Astrocyte (in vitro differentiated cells and primary cell): ENCODE data around the gene TMEM196. TPM values are rescaled to one million over a fixed set of nuclear protein-coding genes. Genes with fewer than 3 reads are reported as not detected.
A peak's percentile ranks its signal among the peaks of the same experiment; 100 is the strongest.

Source experiments
- DNase-seq: peaks from one replicate; pipeline ENCODE4 v3.0.0-alpha.2; 2010; ENCODE audit warnings: low read depth
- FAIRE-seq: peaks from 2 replicates; lab custom pipeline; 2011; peaks lifted over from hg19 to GRCh38; lab: Jason Lieb, UNC
- H2AFZ ChIP-seq: 2 replicates; pipeline ENCODE4 v1.6.0; 2012; ENCODE audit warnings: low read depth, low read length, inconsistent platforms
- H3K27ac ChIP-seq: 2 replicates; pipeline ENCODE4 v1.5.1; 2011; ENCODE audit warnings: low read depth, low read length, inconsistent platforms
- H3K27me3 ChIP-seq: 2 replicates; pipeline ENCODE4 v1.6.0; 2011; ENCODE audit warnings: low read length, inconsistent platforms; ENCODE audit not compliant: insufficient read depth
- H3K36me3 ChIP-seq: 2 replicates; pipeline ENCODE4 v1.5.1; 2011; ENCODE audit warnings: low read length, inconsistent platforms; ENCODE audit not compliant: insufficient read depth
- H3K4me1 ChIP-seq: 2 replicates; pipeline ENCODE4 v1.5.1; 2011; ENCODE audit warnings: low read length, inconsistent platforms; ENCODE audit not compliant: insufficient read depth
- H3K4me2 ChIP-seq: 2 replicates; pipeline ENCODE4 v1.6.0; 2012; ENCODE audit warnings: low read length, inconsistent platforms
- H3K4me3 ChIP-seq: 2 replicates; pipeline ENCODE4 v1.5.1; 2011; ENCODE audit warnings: low read depth, mild to moderate bottlenecking, low read length, inconsistent platforms; ENCODE audit not compliant: insufficient read depth
- H3K79me2 ChIP-seq: 2 replicates; pipeline ENCODE4 v1.6.0; 2012; ENCODE audit warnings: mild to moderate bottlenecking, low read length, inconsistent platforms; ENCODE audit not compliant: insufficient read depth
- H3K9ac ChIP-seq: 2 replicates; pipeline ENCODE4 v1.6.0; 2012; ENCODE audit warnings: mild to moderate bottlenecking, low read length, inconsistent platforms
- H3K9me3 ChIP-seq: 2 replicates; pipeline ENCODE4 v1.5.1; 2012; ENCODE audit warnings: low read depth, mild to moderate bottlenecking, low read length, inconsistent platforms; ENCODE audit not compliant: insufficient read depth
- H4K20me1 ChIP-seq: 2 replicates; pipeline ENCODE4 v1.6.0; 2012; ENCODE audit warnings: low read length, inconsistent platforms; ENCODE audit not compliant: insufficient read depth
- H3K27ac Mint-ChIP-seq: one replicate; pipeline ENCODE4 v1.8.0; 2021; ENCODE audit warnings: mild to moderate bottlenecking, mixed read lengths; ENCODE audit not compliant: unreplicated experiment
- H3K27me3 Mint-ChIP-seq: one replicate; pipeline ENCODE4 v1.8.0; 2021; ENCODE audit warnings: low read depth, mixed read lengths; ENCODE audit not compliant: unreplicated experiment
- H3K36me3 Mint-ChIP-seq: one replicate; pipeline ENCODE4 v1.8.0; 2021; ENCODE audit warnings: low read depth, mixed read lengths; ENCODE audit not compliant: unreplicated experiment
- H3K4me1 Mint-ChIP-seq: one replicate; pipeline ENCODE4 v1.8.0; 2021; ENCODE audit warnings: low read depth, mixed read lengths; ENCODE audit not compliant: unreplicated experiment
- H3K4me3 Mint-ChIP-seq: one replicate; pipeline ENCODE4 v1.8.0; 2021; ENCODE audit warnings: mild to moderate bottlenecking, moderate library complexity, mixed read lengths; ENCODE audit not compliant: unreplicated experiment
- H3K9me3 Mint-ChIP-seq: one replicate; pipeline ENCODE4 v1.8.0; 2021; ENCODE audit warnings: mild to moderate bottlenecking, mixed read lengths; ENCODE audit not compliant: unreplicated experiment
- CTCF ChIP-seq: IDR thresholded peaks from 2 replicates; pipeline ENCODE4 v1.5.1; 2011; ENCODE audit warnings: low read depth, mild to moderate bottlenecking, inconsistent platforms, low read length, moderate library complexity; ENCODE audit not compliant: insufficient read depth
- EZH2 ChIP-seq: IDR thresholded peaks from 2 replicates; pipeline ENCODE4 v1.6.1; 2012; ENCODE audit warnings: mild to moderate bottlenecking, low read length, inconsistent platforms; ENCODE audit not compliant: insufficient read depth
- microRNA-seq: library from miRNA; unstranded; fragments of <30 nt; microRNA quantifications from one replicate; pipeline ENCODE4 v1.2.0, GENCODE V29; 2020
- total RNA-seq: library from RNA; stranded (reverse); gene quantifications from 2 replicates; pipeline ENCODE4 v1.2.1, GENCODE V29; 2021

The TMEM196 gene
- total RNA-seq, 1 donor from 2014 or later = not detected

GRCh38 chr7:19670806-19671205, 102.6 kb downstream of the TMEM196 start:
- H3K4me2 ChIP-seq = no peak overlapping the region
- peaks cover 12% of the 10 kb centered on the region for H3K4me1 Mint-ChIP-seq
- DNase-seq (peak; percentile 16), FAIRE-seq (no peak)
- no peaks in the 10 kb centered on the region for H4K20me1 ChIP-seq
- H3K4me1 ChIP-seq = no peaks in the 10 kb centered on the region
- H3K27ac ChIP-seq = no peak overlapping the region
- no peak for TF ChIP-seq EZH2
- TF ChIP-seq CTCF = no peak
- no peak overlapping the region for H3K9ac ChIP-seq
- no peak overlapping the region for H3K27ac Mint-ChIP-seq
- no peak overlapping the region for H3K4me3 Mint-ChIP-seq
- no peaks in the 10 kb centered on the region for H3K9me3 Mint-ChIP-seq
- H2AFZ ChIP-seq = no peak overlapping the region
- H3K9me3 ChIP-seq = no peaks in the 10 kb centered on the region
- H3K27me3 Mint-ChIP-seq = no peaks in the 10 kb centered on the region
- no peak overlapping the region for H3K4me3 ChIP-seq
- no peaks in the 10 kb centered on the region for H3K36me3 ChIP-seq
- no peaks in the 10 kb centered on the region for H3K27me3 ChIP-seq
- H3K36me3 Mint-ChIP-seq = no peaks in the 10 kb centered on the region
- H3K79me2 ChIP-seq = no peaks in the 10 kb centered on the region

Small RNA genes within 50 kb of the gene (microRNA-seq; reads per million reads assigned to microRNA genes)
- gene MIR3146 = 1.1 reads per million

Other genes with a start within 250 kb of the TMEM196 start
- 18.9 and 21.7 TPM in 2 replicates for gene POLR1F, start 64.6 kb downstream of the TMEM196 start, total RNA-seq